ENCODE measurements around the gene REELD1. TPM values are rescaled to one million over a fixed set of nuclear protein-coding genes. Genes with fewer than 3 reads are reported as not detected.
A peak's percentile ranks its signal among the peaks of the same experiment; 100 is the strongest.

The REELD1 gene
- total RNA-seq, 1 donor, result not detected

DNA sequence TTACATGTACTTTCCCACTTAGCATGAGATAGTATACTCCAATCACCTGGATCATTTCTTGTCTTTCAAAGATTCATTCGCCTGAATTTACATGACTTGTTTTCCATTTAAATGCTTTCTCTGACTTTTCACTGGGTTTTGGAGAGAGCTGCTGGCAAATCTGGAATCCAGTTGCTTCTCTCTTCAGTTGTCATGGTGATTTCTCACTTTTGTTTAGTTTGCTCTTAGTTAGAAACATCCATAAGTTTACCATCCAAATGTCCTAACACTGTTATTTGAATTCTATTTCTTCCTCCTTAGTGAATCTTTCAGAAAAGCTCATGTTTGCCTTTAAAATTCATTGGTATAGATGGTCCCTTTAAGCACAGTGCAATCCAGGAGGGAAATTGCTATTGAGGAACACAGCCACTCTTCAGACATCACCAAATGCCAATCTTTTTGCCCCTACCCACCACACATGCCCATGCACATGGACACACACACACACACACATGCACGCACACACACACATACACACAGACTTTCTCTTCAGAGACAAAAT, 51.7 kb downstream of the REELD1 start:
- H3K36me3 ChIP-seq (ENCODE audit: insufficient read depth, low read length), result no peaks in the 10 kb centered on the region
- no peaks in the 10 kb centered on the region for H3K4me1 ChIP-seq (ENCODE audit: insufficient read depth, low read length)
- H3K4me2 ChIP-seq (ENCODE audit: insufficient read depth, low read length), result no peak overlapping the region
- H3K27me3 ChIP-seq (ENCODE audit: insufficient read depth, low read length), result no peaks in the 10 kb centered on the region
- no peaks in the 10 kb centered on the region for H3K79me2 ChIP-seq (ENCODE audit: insufficient read depth, low read length)
- no peaks in the 10 kb centered on the region for H3K9me3 ChIP-seq (ENCODE audit: low read depth, low read length)
- H3K4me3 ChIP-seq (ENCODE audit: insufficient read depth, low read length), result no peak overlapping the region
- no peak overlapping the region for H3K27ac ChIP-seq (ENCODE audit: low read depth, low read length)
- TF ChIP-seq, protein P1, sequence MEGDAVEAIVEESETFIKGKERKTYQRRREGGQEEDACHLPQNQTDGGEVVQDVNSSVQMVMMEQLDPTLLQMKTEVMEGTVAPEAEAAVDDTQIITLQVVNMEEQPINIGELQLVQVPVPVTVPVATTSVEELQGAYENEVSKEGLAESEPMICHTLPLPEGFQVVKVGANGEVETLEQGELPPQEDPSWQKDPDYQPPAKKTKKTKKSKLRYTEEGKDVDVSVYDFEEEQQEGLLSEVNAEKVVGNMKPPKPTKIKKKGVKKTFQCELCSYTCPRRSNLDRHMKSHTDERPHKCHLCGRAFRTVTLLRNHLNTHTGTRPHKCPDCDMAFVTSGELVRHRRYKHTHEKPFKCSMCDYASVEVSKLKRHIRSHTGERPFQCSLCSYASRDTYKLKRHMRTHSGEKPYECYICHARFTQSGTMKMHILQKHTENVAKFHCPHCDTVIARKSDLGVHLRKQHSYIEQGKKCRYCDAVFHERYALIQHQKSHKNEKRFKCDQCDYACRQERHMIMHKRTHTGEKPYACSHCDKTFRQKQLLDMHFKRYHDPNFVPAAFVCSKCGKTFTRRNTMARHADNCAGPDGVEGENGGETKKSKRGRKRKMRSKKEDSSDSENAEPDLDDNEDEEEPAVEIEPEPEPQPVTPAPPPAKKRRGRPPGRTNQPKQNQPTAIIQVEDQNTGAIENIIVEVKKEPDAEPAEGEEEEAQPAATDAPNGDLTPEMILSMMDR (IDR thresholded peaks at IDR 0.05; ENCODE audit: extremely low read depth, low read depth, low read length), result no peak
- DNase-seq (ENCODE audit: insufficient read length, low spot score, missing footprints), result peak; percentile 38
- no peaks in the 10 kb centered on the region for H4K20me1 ChIP-seq (ENCODE audit: insufficient read depth, low read length)
- no peak overlapping the region for H2AFZ ChIP-seq (ENCODE audit: low read length)

DNA sequence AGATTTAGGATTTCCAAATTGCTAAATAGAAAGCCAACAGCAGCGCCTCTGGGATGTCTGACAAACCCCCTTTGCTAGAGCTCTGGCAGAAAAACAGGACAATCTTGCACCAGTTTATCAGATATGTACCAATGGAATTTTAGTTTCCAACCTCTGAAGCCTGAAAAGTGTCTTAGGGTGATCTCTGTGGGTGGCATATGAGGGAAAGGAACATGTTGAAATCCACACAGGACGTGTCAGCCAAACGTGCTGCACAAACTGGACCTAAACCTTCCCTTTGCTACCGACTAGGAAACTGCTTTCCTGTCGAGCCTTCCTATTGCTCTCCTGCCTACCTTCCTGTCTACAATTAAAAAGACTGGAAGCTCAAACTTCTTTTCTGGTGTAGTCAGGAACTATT, 53.5 kb downstream of the REELD1 start:
- Histone ChIP-seq H3K36me3 (ENCODE audit: insufficient read depth, low read length) (no peaks in the 10 kb centered on the region), H3K79me2 (ENCODE audit: insufficient read depth, low read length) (no peaks in the 10 kb centered on the region)
- TF ChIP-seq, protein P1 (IDR thresholded peaks at IDR 0.05; ENCODE audit: extremely low read depth, low read depth, low read length), result no peak

DNA sequence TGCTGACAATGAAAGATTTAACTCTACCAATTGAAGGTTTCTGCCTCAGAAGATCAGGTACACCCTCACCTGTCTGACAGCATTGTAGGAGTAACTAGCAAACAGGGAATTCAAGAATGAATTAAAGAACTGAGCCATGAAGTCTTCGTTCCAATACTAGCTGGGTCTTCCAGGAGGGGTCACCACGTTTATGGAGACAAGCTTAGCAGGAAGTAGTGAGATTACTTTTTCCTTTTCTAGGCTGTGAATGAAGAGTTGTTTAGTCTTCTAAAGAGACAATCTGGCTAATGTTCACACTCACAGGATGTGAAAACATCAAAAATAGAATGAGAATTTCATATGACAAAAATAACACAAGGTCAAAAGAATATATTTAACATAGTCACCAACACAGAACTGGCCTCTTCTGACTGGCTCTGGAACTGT, 54.9 kb downstream of the REELD1 start:
- H3K79me2 ChIP-seq (ENCODE audit: insufficient read depth, low read length), result no peaks in the 10 kb centered on the region
- no peaks in the 10 kb centered on the region for H3K36me3 ChIP-seq (ENCODE audit: insufficient read depth, low read length)
- no peak overlapping the region for H3K4me2 ChIP-seq (ENCODE audit: insufficient read depth, low read length)
- no peak overlapping the region for H3K27ac ChIP-seq (ENCODE audit: low read depth, low read length)
- H3K9me3 ChIP-seq (ENCODE audit: low read depth, low read length), result no peaks in the 10 kb centered on the region
- TF ChIP-seq, protein P1 (IDR thresholded peaks at IDR 0.05; ENCODE audit: extremely low read depth, low read depth, low read length), result no peak
- H3K4me1 ChIP-seq (ENCODE audit: insufficient read depth, low read length), result no peaks in the 10 kb centered on the region
- no peak for DNase-seq (ENCODE audit: insufficient read length, low spot score, missing footprints)
- H3K4me3 ChIP-seq (ENCODE audit: insufficient read depth, low read length), result no peak overlapping the region
- H4K20me1 ChIP-seq (ENCODE audit: insufficient read depth, low read length), result no peaks in the 10 kb centered on the region
- H3K27me3 ChIP-seq (ENCODE audit: insufficient read depth, low read length), result no peaks in the 10 kb centered on the region
- no peak overlapping the region for H2AFZ ChIP-seq (ENCODE audit: low read length)

More for the DNA sequence above, 53.5 kb downstream of the REELD1 start:
- Histone ChIP-seq H3K4me3 (ENCODE audit: insufficient read depth, low read length) (no peak overlapping the region), H3K4me1 (ENCODE audit: insufficient read depth, low read length) (no peaks in the 10 kb centered on the region), H3K4me2 (ENCODE audit: insufficient read depth, low read length) (no peak overlapping the region), H4K20me1 (ENCODE audit: insufficient read depth, low read length) (no peaks in the 10 kb centered on the region), H2AFZ (ENCODE audit: low read length) (no peak overlapping the region), H3K27ac (ENCODE audit: low read depth, low read length) (no peak overlapping the region), H3K27me3 (ENCODE audit: insufficient read depth, low read length) (no peaks in the 10 kb centered on the region), H3K9me3 (ENCODE audit: low read depth, low read length) (no peaks in the 10 kb centered on the region)
- no peak for DNase-seq (ENCODE audit: insufficient read length, low spot score, missing footprints)

DNA sequence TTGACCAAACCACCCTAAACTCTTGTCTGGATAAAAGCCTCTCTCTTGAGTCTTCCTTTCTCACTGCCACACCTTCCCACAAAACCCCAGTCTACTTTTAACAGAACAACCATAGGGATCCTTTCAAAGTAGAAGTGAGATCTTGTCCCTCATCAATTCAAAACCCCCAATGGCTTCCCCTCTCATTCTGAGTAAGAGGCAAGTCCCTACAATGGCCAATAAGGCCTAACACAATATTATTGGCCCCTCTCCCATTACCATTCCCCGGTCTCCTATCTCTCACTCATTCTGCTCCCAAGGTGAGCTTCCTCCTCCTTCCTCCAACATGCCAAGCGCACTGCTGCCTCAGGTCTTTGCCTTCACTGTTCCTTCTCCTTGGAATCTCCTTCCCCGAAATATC, 57.1 kb downstream of the REELD1 start:
- no peaks in the 10 kb centered on the region for H3K4me1 ChIP-seq (ENCODE audit: insufficient read depth, low read length)
- no peak overlapping the region for H3K4me3 ChIP-seq (ENCODE audit: insufficient read depth, low read length)
- no peaks in the 10 kb centered on the region for H3K79me2 ChIP-seq (ENCODE audit: insufficient read depth, low read length)
- no peaks in the 10 kb centered on the region for H3K27me3 ChIP-seq (ENCODE audit: insufficient read depth, low read length)
- no peak overlapping the region for H2AFZ ChIP-seq (ENCODE audit: low read length)
- TF ChIP-seq, protein P1 (IDR thresholded peaks at IDR 0.05; ENCODE audit: extremely low read depth, low read depth, low read length), result no peak
- H3K36me3 ChIP-seq (ENCODE audit: insufficient read depth, low read length), result no peaks in the 10 kb centered on the region
- H3K27ac ChIP-seq (ENCODE audit: low read depth, low read length), result no peak overlapping the region
- no peak for DNase-seq (ENCODE audit: insufficient read length, low spot score, missing footprints)
- no peaks in the 10 kb centered on the region for H4K20me1 ChIP-seq (ENCODE audit: insufficient read depth, low read length)
- H3K4me2 ChIP-seq (ENCODE audit: insufficient read depth, low read length), result no peak overlapping the region
- H3K9me3 ChIP-seq (ENCODE audit: low read depth, low read length), result no peaks in the 10 kb centered on the region

Measured in osteoblast (primary cell).